ENCODE data around the gene FPR3. TPM values are rescaled to one million over a fixed set of nuclear protein-coding genes. Genes with fewer than 3 reads are reported as not detected.

The FPR3 gene
- total RNA-seq: not detected in 2 replicates
- long read RNA-seq: 0 reads

DNA sequence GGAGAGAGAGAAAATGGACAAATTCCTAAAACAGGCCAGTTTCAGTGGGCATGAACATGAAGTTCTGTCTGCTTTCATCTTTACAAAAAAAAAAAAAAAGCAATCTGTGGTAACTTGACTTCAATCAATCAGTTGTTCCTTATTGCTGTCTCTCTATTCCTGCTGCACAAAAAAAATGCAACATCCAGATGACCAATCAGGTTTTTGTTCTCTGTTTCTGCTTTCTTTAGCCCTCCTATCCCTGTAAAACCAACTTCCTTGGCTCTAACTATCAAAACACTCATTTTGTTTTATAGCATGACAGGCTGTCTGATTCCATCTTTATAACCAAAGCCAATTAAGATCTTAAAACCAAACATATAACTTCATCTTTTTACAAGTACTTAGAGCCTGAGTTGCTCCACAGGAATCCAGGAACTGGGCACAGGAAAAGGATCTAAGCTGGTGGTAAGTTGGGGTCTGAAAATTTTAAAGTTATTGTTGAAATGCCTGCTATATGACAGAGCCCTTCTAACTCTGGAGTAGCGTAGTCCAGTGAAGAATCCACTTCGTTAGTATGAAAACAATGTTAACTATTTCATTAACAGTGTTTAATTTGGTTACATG, at the start of gene FPR3:
FPR3 (plus strand) TSS at position 273 of the 606 bp plus-strand sequence. CDS start 28,592 bp downstream, outside the sequence.
- no peaks in the 10 kb centered on the region for H3K27me3 Mint-ChIP-seq (ENCODE audit: unreplicated experiment)
- no peaks in the 10 kb centered on the region for H3K4me1 Mint-ChIP-seq (ENCODE audit: unreplicated experiment)
- no peak within 1 kb of the TSS for H3K27ac Mint-ChIP-seq (ENCODE audit: unreplicated experiment)
- no peak for DNase-seq (ENCODE audit: extremely low spot score, unreplicated experiment)
- no peaks in the 10 kb centered on the region for H3K36me3 Mint-ChIP-seq (ENCODE audit: unreplicated experiment)
- H3K9me3 Mint-ChIP-seq (ENCODE audit: unreplicated experiment): peaks cover 44% of the 10 kb centered on the region
- TF ChIP-seq, protein P1, sequence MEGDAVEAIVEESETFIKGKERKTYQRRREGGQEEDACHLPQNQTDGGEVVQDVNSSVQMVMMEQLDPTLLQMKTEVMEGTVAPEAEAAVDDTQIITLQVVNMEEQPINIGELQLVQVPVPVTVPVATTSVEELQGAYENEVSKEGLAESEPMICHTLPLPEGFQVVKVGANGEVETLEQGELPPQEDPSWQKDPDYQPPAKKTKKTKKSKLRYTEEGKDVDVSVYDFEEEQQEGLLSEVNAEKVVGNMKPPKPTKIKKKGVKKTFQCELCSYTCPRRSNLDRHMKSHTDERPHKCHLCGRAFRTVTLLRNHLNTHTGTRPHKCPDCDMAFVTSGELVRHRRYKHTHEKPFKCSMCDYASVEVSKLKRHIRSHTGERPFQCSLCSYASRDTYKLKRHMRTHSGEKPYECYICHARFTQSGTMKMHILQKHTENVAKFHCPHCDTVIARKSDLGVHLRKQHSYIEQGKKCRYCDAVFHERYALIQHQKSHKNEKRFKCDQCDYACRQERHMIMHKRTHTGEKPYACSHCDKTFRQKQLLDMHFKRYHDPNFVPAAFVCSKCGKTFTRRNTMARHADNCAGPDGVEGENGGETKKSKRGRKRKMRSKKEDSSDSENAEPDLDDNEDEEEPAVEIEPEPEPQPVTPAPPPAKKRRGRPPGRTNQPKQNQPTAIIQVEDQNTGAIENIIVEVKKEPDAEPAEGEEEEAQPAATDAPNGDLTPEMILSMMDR (IDR thresholded peaks at IDR 0.05): no peak
- no peak within 1 kb of the TSS for H3K4me3 Mint-ChIP-seq (ENCODE audit: unreplicated experiment)

DNA sequence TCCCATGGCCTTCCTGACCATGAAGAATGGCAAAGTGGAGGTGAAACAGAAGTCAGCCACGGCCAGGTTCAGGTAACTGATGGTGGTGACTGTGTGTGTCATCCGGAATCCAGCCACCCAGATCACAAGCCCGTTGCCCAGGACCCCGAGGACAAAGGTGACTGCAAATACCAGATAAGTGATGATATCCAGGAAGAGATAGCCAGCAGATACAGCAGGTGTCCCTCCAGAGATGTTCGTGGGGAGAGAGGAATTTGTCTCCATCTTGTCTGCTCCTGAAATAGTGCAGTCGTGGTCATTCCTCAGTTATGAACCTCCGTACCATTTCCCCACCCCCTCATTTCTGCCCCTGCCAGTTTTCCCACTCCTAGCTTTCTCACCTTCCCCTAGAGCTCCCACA, 48.2 kb upstream of the FPR3 start:
- no peaks in the 10 kb centered on the region for H3K36me3 Mint-ChIP-seq (ENCODE audit: unreplicated experiment)
- H3K27ac Mint-ChIP-seq (ENCODE audit: unreplicated experiment): no peak overlapping the region
- H3K4me1 Mint-ChIP-seq (ENCODE audit: unreplicated experiment): no peaks in the 10 kb centered on the region
- H3K27me3 Mint-ChIP-seq (ENCODE audit: unreplicated experiment): no peaks in the 10 kb centered on the region
- peaks cover 30% of the 10 kb centered on the region for H3K9me3 Mint-ChIP-seq (ENCODE audit: unreplicated experiment)
- DNase-seq (ENCODE audit: extremely low spot score, unreplicated experiment): no peak
- H3K4me3 Mint-ChIP-seq (ENCODE audit: unreplicated experiment): no peak overlapping the region
- TF ChIP-seq, protein P1 (IDR thresholded peaks at IDR 0.05): no peak

DNA sequence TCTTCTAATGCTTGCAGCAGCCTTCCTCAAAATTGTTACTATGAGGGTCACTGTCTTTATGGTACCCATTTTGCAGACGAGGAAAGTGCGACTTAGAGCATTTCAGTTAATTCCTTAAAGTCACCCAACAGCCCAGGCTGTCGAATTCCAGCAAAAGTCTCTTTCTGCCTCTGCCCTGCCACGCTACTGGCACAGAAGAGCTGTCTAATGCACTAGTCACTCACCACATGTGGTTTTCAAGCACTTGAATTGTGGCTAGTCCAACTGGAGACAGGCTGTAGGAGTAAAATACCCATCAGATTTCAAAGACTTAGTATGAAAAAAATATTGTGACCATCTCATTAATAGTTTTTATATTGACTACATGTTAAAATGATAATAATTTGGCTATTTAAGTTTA, 45.0 kb upstream of the FPR3 start:
- Mint-ChIP-seq H3K9me3 (ENCODE audit: unreplicated experiment) (peaks cover 17% of the 10 kb centered on the region), H3K27ac (ENCODE audit: unreplicated experiment) (no peak overlapping the region), H3K4me1 (ENCODE audit: unreplicated experiment) (no peaks in the 10 kb centered on the region), H3K27me3 (ENCODE audit: unreplicated experiment) (no peaks in the 10 kb centered on the region), H3K4me3 (ENCODE audit: unreplicated experiment) (no peak overlapping the region), H3K36me3 (ENCODE audit: unreplicated experiment) (no peaks in the 10 kb centered on the region)
- TF ChIP-seq, protein P1 (IDR thresholded peaks at IDR 0.05): no peak
- no peak for DNase-seq (ENCODE audit: extremely low spot score, unreplicated experiment)

DNA sequence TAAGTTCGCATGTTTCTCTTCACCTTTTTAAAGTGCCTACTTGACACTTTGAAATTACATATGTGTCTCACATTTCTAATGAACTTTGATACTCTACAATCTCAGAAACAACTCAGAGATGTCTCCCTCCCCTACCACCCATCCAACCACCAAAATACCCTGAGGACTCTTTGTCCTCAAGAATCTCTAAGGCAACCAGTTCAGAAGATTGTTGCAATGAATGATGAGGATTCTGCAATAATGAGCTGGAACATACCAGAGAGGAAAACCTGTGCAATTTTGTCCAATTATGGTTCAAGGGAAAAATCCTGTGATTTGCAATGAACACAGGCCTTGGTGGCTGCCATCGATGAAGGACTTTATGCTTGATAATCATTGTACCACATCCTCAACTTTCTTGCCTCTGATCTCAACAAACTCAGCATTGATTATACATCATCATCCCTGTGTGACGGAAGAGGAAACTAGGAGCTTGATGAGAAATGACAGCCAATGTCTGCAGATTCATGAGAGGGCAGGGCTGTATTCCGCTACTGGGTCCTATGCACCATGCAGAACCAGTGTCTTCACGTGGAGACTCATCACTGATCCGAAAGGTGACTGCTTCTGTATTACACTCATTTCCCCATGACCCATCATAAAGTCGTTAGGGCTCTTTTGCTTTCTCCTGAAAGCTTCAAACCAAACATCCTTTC, 44.4 kb upstream of the FPR3 start:
- TF ChIP-seq, protein P1 (IDR thresholded peaks at IDR 0.05): no peak
- H3K4me1 Mint-ChIP-seq (ENCODE audit: unreplicated experiment): no peaks in the 10 kb centered on the region
- no peak overlapping the region for H3K4me3 Mint-ChIP-seq (ENCODE audit: unreplicated experiment)
- no peak overlapping the region for H3K27ac Mint-ChIP-seq (ENCODE audit: unreplicated experiment)
- no peak for DNase-seq (ENCODE audit: extremely low spot score, unreplicated experiment)
- H3K27me3 Mint-ChIP-seq (ENCODE audit: unreplicated experiment): no peaks in the 10 kb centered on the region
- H3K36me3 Mint-ChIP-seq (ENCODE audit: unreplicated experiment): no peaks in the 10 kb centered on the region
- H3K9me3 Mint-ChIP-seq (ENCODE audit: unreplicated experiment): peaks cover 17% of the 10 kb centered on the region

- Mint-ChIP-seq H3K27ac (ENCODE audit: unreplicated experiment) (no peak within 1 kb of the TSS), H3K4me3 (ENCODE audit: unreplicated experiment) (no peak within 1 kb of the TSS), H3K36me3 (ENCODE audit: unreplicated experiment) (no peaks in the 10 kb centered on the region), H3K9me3 (ENCODE audit: unreplicated experiment) (peaks cover 22% of the 10 kb centered on the region), H3K27me3 (ENCODE audit: unreplicated experiment) (no peaks in the 10 kb centered on the region), H3K4me1 (ENCODE audit: unreplicated experiment) (no peaks in the 10 kb centered on the region)
- TF ChIP-seq, protein P1 (IDR thresholded peaks at IDR 0.05): no peak
- DNase-seq (ENCODE audit: extremely low spot score, unreplicated experiment): no peak
Observed at GRCh38 chr19:51751655-51752054, 43.3 kb upstream of the FPR3 start, which contains the start of gene FPR1. Gene FPR1 (minus strand): TSS chr19:51751878. CDS start chr19:51746994, 4,884 bp downstream.
